HUES48 (cell line): ENCODE results near the gene HIVEP1.
"Not testable (repeated sequence)": the region's sequence is repeated elsewhere in the genome, so short reads cannot be mapped to it uniquely, and the experiment has no call there.

ENCODE experiments used
- H3K27ac ChIP-seq: one replicate; pipeline ENCODE4 v1.7.0; 2013; ENCODE audit warnings: low read depth, low read length, inconsistent platforms
- H3K27me3 ChIP-seq: 2 replicates; pipeline ENCODE4 v1.6.1; 2013; ENCODE audit warnings: mild to moderate bottlenecking, low read length; ENCODE audit not compliant: control insufficient read depth, insufficient read depth
- H3K36me3 ChIP-seq: 2 replicates; pipeline ENCODE4 v1.6.1; 2013; ENCODE audit warnings: low read length; ENCODE audit not compliant: control insufficient read depth, insufficient read depth
- H3K4me1 ChIP-seq: 2 replicates; pipeline ENCODE4 v1.6.1; 2013; ENCODE audit warnings: mild to moderate bottlenecking, low read length; ENCODE audit not compliant: control insufficient read depth, insufficient read depth
- H3K4me3 ChIP-seq: 2 replicates; pipeline ENCODE4 v1.5.1; 2013; ENCODE audit warnings: mild to moderate bottlenecking, low read depth, low read length
- H3K9ac ChIP-seq: 2 replicates; pipeline ENCODE4 v1.6.1; 2013; ENCODE audit warnings: mild to moderate bottlenecking, low read depth, low read length, moderate library complexity
- H3K9me3 ChIP-seq: 2 replicates; pipeline ENCODE4 v1.6.1; 2013; ENCODE audit warnings: low read length; ENCODE audit not compliant: control insufficient read depth, insufficient read depth

Gene HIVEP1

DNA sequence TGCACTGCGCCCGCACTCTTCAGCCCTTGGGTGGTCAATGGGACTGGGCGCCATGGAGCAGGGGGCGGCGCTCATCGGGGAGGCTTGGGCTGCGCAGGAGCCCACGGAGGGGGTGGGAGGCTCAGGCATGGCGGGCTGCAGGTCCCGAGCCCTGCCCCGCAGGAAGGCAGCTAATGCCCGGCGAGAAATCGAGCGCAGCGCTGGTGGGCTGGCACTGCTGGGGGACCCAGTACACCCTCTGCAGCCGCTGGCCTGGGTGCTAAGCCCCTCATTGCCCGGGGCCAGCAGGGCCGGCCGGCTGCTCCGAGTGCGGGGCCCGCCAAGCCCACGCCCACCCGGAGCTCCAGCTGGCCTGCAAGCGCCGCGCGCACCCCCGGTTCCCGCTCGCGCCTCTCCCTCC, 96.3 kb downstream of the HIVEP1 start:
- not testable (repeated sequence) for H3K27me3 ChIP-seq, H3K9me3 ChIP-seq, H3K4me3 ChIP-seq, H3K9ac ChIP-seq, H3K27ac ChIP-seq
- Histone ChIP-seq H3K4me1 (peaks cover 11% of the 10 kb centered on the region), H3K36me3 (peaks cover 13% of the 10 kb centered on the region)

- no peak overlapping the region for H3K4me3 ChIP-seq
- no peak overlapping the region for H3K27ac ChIP-seq
- H3K27me3 ChIP-seq: no peaks in the 10 kb centered on the region
- no peaks in the 10 kb centered on the region for H3K9me3 ChIP-seq
- no peak overlapping the region for H3K9ac ChIP-seq
- peaks cover 11% of the 10 kb centered on the region for H3K4me1 ChIP-seq
- peaks cover 13% of the 10 kb centered on the region for H3K36me3 ChIP-seq
These were observed 98.6 kb downstream of the HIVEP1 start for GRCh38 chr6:12110523-12111362.

DNA sequence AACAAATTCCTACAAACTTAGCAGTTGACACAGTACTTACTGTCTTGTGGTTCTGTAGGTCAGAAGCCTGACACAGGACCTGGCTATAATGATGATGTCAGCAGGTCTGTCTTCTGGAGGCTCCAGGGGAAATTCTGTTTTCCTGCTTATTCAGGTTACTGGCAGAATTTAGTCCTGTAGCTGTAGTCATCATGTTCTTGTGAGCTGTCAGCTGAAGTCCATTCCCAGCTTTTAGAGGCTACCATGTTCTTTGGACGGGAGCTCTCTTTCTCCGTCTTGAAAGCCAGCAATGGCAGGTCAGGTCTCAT, 99.2 kb downstream of the HIVEP1 start:
- Histone ChIP-seq H3K36me3 (peaks cover 13% of the 10 kb centered on the region), H3K9ac (no peak overlapping the region), H3K4me3 (no peak overlapping the region), H3K27ac (peak overlapping the region; percentile 12), H3K4me1 (peaks cover 11% of the 10 kb centered on the region), H3K27me3 (no peaks in the 10 kb centered on the region), H3K9me3 (no peaks in the 10 kb centered on the region)

DNA sequence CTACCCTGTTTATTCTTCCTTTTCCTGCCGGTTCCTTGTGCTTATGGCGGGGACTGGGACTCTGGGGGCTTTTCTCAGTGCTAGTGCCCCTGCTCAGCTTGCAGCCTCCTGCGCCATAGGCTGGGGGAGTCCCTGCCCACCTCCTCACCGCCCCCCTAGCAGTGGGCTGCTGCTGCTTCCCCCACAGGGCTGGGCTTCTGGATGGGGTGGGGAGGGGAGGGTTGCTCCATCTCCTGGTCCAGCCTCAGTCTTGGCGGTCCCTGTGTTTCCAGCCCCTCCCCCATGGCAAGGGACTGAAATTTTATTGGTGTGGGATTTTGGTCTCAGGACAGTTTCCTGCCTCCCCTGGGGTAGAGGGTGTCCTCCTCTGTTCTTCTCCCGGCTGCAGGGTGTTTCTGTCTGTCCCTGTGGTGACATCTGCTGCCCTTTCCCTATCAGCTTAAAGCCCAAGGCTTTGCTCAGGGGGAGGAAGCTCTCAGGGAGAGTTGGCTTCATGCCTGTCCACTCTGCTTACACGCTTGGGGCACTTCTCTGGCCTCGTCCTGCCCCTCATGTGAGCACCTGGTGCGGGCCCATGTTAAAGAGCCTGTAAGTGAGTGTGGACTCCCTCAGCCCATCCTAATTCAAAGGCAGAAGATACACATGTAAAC, 100.6 kb downstream of the HIVEP1 start:
- Histone ChIP-seq H3K27ac (no peak overlapping the region), H3K9ac (no peak overlapping the region), H3K27me3 (no peaks in the 10 kb centered on the region), H3K9me3 (no peaks in the 10 kb centered on the region), H3K4me3 (no peak overlapping the region), H3K4me1 (peaks cover 11% of the 10 kb centered on the region), H3K36me3 (peaks cover 13% of the 10 kb centered on the region)

DNA sequence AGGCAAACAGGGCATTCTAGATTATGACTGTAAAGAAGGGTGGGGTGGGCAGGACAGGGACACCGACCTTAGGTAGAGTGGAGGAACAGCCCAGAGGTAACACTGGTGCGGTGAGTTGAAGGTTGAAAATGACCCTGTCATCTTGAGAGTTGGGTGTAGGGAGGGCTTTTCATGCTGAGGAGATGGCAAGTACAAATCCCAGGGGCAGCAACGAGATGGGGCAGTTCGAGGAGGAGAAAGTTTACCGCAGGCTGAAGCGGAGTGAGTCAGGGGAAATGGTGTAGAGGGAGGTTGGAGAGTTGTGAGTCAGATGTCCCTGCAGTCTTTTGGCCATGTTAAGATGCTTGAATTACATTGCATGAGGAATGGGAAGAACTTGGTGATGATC, 101.1 kb downstream of the HIVEP1 start:
- no peak overlapping the region for H3K27ac ChIP-seq

DNA sequence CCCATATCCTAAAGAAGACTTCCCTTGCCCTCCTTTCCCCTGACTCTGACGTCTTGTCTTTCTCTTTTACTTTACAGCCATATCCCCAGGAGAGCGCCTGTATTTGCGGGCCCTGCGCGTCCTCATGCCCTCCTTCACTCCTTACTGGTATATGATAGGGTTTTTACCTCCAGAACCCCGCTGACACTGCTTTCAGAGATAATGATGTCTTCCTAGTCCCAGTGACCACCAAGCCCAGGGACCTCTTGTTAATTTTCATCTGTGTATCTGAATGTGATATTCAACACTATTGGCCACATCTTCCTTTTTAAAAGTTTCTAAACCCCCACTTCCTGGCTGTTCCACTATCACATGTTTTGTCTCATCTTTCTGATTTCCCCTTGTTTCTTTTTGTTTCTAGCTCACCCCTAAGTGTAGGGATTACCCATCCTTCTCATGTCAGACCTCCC, 102.0 kb downstream of the HIVEP1 start:
- H3K4me3 ChIP-seq: no peak overlapping the region
- peaks cover 11% of the 10 kb centered on the region for H3K4me1 ChIP-seq
- peaks cover 13% of the 10 kb centered on the region for H3K36me3 ChIP-seq
- no peaks in the 10 kb centered on the region for H3K27me3 ChIP-seq
- no peak overlapping the region for H3K27ac ChIP-seq
- no peak overlapping the region for H3K9ac ChIP-seq
- H3K9me3 ChIP-seq: no peaks in the 10 kb centered on the region

More for the DNA sequence above, 101.1 kb downstream of the HIVEP1 start:
- Histone ChIP-seq H3K9ac (no peak overlapping the region), H3K27me3 (no peaks in the 10 kb centered on the region), H3K36me3 (peaks cover 13% of the 10 kb centered on the region), H3K4me3 (no peak overlapping the region), H3K4me1 (peaks cover 11% of the 10 kb centered on the region), H3K9me3 (no peaks in the 10 kb centered on the region)

DNA sequence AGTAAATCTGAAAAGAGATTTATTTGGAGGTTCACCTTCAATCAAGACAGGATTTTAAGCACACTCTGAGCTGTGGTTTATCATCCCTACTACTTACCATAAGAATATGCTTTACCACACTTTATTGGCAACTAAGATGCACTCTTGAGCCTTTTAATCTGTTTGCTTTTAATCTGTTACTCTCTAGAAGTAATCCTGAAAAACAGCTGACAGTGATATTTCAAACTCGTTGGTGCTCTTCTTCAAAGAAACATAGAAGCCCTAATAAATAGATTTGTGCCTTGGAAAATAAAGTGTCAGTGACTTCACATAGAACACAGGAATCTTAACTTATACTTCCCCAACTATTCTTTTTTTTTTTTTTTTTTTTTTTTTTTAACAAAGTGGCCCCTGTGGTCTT, 102.9 kb downstream of the HIVEP1 start:
- peaks cover 11% of the 10 kb centered on the region for H3K4me1 ChIP-seq
- peaks cover 12% of the 10 kb centered on the region for H3K36me3 ChIP-seq
- no peak overlapping the region for H3K27ac ChIP-seq
- H3K4me3 ChIP-seq: no peak overlapping the region
- H3K9ac ChIP-seq: no peak overlapping the region
- H3K27me3 ChIP-seq: no peaks in the 10 kb centered on the region
- H3K9me3 ChIP-seq: no peaks in the 10 kb centered on the region

GRCh38 chr6:12115492-12115891, 103.4 kb downstream of the HIVEP1 start:
- Histone ChIP-seq H3K9me3 (no peaks in the 10 kb centered on the region), H3K27ac (no peak overlapping the region), H3K4me3 (no peak overlapping the region), H3K4me1 (peaks cover 11% of the 10 kb centered on the region), H3K36me3 (peaks cover 17% of the 10 kb centered on the region), H3K9ac (no peak overlapping the region), H3K27me3 (no peaks in the 10 kb centered on the region)

GRCh38 chr6:12116264-12116800, 104.2 kb downstream of the HIVEP1 start:
- no peak overlapping the region for H3K27ac ChIP-seq
- H3K9me3 ChIP-seq: no peaks in the 10 kb centered on the region
- H3K4me3 ChIP-seq: no peak overlapping the region
- no peaks in the 10 kb centered on the region for H3K27me3 ChIP-seq
- H3K9ac ChIP-seq: no peak overlapping the region
- peaks cover 18% of the 10 kb centered on the region for H3K36me3 ChIP-seq
- peaks cover 4% of the 10 kb centered on the region for H3K4me1 ChIP-seq

- no peak overlapping the region for H3K4me3 ChIP-seq
- H3K4me1 ChIP-seq: no peaks in the 10 kb centered on the region
- H3K27ac ChIP-seq: no peak overlapping the region
- no peaks in the 10 kb centered on the region for H3K9me3 ChIP-seq
- peaks cover 24% of the 10 kb centered on the region for H3K36me3 ChIP-seq
- H3K9ac ChIP-seq: no peak overlapping the region
- no peaks in the 10 kb centered on the region for H3K27me3 ChIP-seq
These were observed 104.9 kb downstream of the HIVEP1 start for GRCh38 chr6:12116978-12117377.

DNA sequence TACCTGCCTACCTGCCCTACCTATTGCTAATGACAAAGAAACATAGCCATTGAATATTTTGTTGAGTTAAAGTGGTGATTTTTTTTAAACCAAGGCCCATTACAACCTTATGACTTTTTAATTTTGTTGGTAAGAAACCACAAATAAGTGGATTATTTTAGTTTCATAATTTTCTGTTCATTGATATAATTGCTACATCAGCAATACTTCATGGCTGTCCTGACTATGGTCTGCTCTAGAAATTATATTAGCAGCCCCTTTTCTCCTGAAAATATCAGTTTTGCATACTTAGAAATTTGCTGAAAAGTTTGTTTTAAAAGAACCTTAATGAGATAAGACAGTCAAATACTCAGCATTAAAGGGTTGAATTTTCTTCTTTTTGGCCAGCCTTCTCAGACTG, 106.5 kb downstream of the HIVEP1 start:
- Histone ChIP-seq H3K27me3 (no peaks in the 10 kb centered on the region), H3K4me1 (no peaks in the 10 kb centered on the region), H3K9ac (no peak overlapping the region), H3K4me3 (no peak overlapping the region), H3K9me3 (no peaks in the 10 kb centered on the region), H3K27ac (no peak overlapping the region), H3K36me3 (peaks cover 30% of the 10 kb centered on the region)
